Activated CD4-positive, alpha-beta T cell treated with anti-CD3 and anti-CD28 coated beads, Interleukin-2, amount 50 U/mL, for 16 hours (primary cell): ENCODE data around the gene SALL3.

Experiments used
- DNase-seq: peaks from one replicate; pipeline ENCODE4 v3.0.0-alpha.2; 2020

The SALL3 gene

GRCh38 chr18:78965917-78966792 lies 13.5 kb upstream of the SALL3 start:
- no peak for DNase-seq

- DNase-seq = no peak
Observed at GRCh38 chr18:78966793-78967106, 12.9 kb upstream of the SALL3 start.

- DNase-seq = no peak
Observed at GRCh38 chr18:78967692-78968091, 11.9 kb upstream of the SALL3 start.

- DNase-seq = no peak
Observed at GRCh38 chr18:78969574-78970315, 9.9 kb upstream of the SALL3 start.

GRCh38 chr18:78970774-78971333 lies 8.8 kb upstream of the SALL3 start:
- no peak for DNase-seq

- no peak for DNase-seq
Observed at GRCh38 chr18:78971511-78972245, 7.9 kb upstream of the SALL3 start.

- no peak for DNase-seq
Observed at GRCh38 chr18:78972385-78972918, 7.2 kb upstream of the SALL3 start.

- DNase-seq = no peak
Observed at GRCh38 chr18:78972930-78973331, 6.7 kb upstream of the SALL3 start.

GRCh38 chr18:78973357-78974083 lies 6.1 kb upstream of the SALL3 start:
- DNase-seq = no peak

GRCh38 chr18:78974115-78974761 lies 5.4 kb upstream of the SALL3 start:
- DNase-seq = no peak

GRCh38 chr18:78975292-78975691 lies 4.3 kb upstream of the SALL3 start:
- no peak for DNase-seq

- no peak for DNase-seq
Observed at GRCh38 chr18:78975699-78976335, 3.8 kb upstream of the SALL3 start.

GRCh38 chr18:78976765-78977636 lies 2.6 kb upstream of the SALL3 start:
- DNase-seq = no peak

GRCh38 chr18:78977637-78978348 lies 1.8 kb upstream of the SALL3 start:
- no peak for DNase-seq

GRCh38 chr18:78978349-78979055 lies 1.1 kb upstream of the SALL3 start:
- DNase-seq = no peak

GRCh38 chr18:78979056-78979729 lies 425 bp upstream of the SALL3 start:
- DNase-seq = no peak

- no peak for DNase-seq
Observed at GRCh38 chr18:78980279-78980771, 707 bp downstream of the SALL3 start.

GRCh38 chr18:78980777-78981380 lies 1.3 kb downstream of the SALL3 start:
- no peak for DNase-seq
